Measurements from ENCODE around the gene ITGA11.

ITGA11 gene

GRCh38 chr15:68292967-68293366 is 139.0 kb downstream of the ITGA11 start:
- no peak overlapping the region for H3K4me3 Mint-ChIP-seq
- peak overlapping the region; percentile 64 for H3K27ac Mint-ChIP-seq
- peaks cover 69% of the 10 kb centered on the region for H3K4me1 Mint-ChIP-seq (ENCODE audit: low read depth)
- DNase-seq = no peak
- no peaks in the 10 kb centered on the region for H3K9me3 Mint-ChIP-seq
- peaks cover 87% of the 10 kb centered on the region for H3K36me3 Mint-ChIP-seq (ENCODE audit: low read depth)
- H3K27me3 Mint-ChIP-seq = no peaks in the 10 kb centered on the region

- H3K4me3 Mint-ChIP-seq = no peak overlapping the region
- DNase-seq = no peak
- no peaks in the 10 kb centered on the region for H3K27me3 Mint-ChIP-seq
- H3K9me3 Mint-ChIP-seq = no peaks in the 10 kb centered on the region
- peak overlapping the region; percentile 64 for H3K27ac Mint-ChIP-seq
- H3K4me1 Mint-ChIP-seq (ENCODE audit: low read depth) = peaks cover 70% of the 10 kb centered on the region
- H3K36me3 Mint-ChIP-seq (ENCODE audit: low read depth) = peaks cover 89% of the 10 kb centered on the region
These were observed 139.7 kb downstream of the ITGA11 start for GRCh38 chr15:68292157-68292781.

GRCh38 chr15:68290715-68291114 is 141.2 kb downstream of the ITGA11 start:
- Mint-ChIP-seq H3K27me3 (no peaks in the 10 kb centered on the region), H3K4me1 (ENCODE audit: low read depth) (peaks cover 78% of the 10 kb centered on the region), H3K9me3 (no peaks in the 10 kb centered on the region), H3K4me3 (no peak overlapping the region), H3K36me3 (ENCODE audit: low read depth) (peaks cover 86% of the 10 kb centered on the region), H3K27ac (no peak overlapping the region)
- no peak for DNase-seq

- Mint-ChIP-seq H3K4me1 (ENCODE audit: low read depth) (peaks cover 80% of the 10 kb centered on the region), H3K9me3 (no peaks in the 10 kb centered on the region), H3K36me3 (ENCODE audit: low read depth) (peaks cover 86% of the 10 kb centered on the region), H3K4me3 (no peak overlapping the region), H3K27ac (peak overlapping the region; percentile 19), H3K27me3 (no peaks in the 10 kb centered on the region)
- DNase-seq = no peak
These were observed 142.2 kb downstream of the ITGA11 start for GRCh38 chr15:68289621-68290352.

- Mint-ChIP-seq H3K4me3 (no peak overlapping the region), H3K9me3 (no peaks in the 10 kb centered on the region), H3K36me3 (ENCODE audit: low read depth) (peaks cover 85% of the 10 kb centered on the region), H3K27me3 (no peaks in the 10 kb centered on the region), H3K4me1 (ENCODE audit: low read depth) (peaks cover 84% of the 10 kb centered on the region), H3K27ac (peak overlapping the region; percentile 19)
- no peak for DNase-seq
These were observed 142.9 kb downstream of the ITGA11 start for GRCh38 chr15:68289057-68289456.

- no peak overlapping the region for H3K4me3 Mint-ChIP-seq
- no peaks in the 10 kb centered on the region for H3K27me3 Mint-ChIP-seq
- H3K27ac Mint-ChIP-seq = peak overlapping the region; percentile 68
- peaks cover 76% of the 10 kb centered on the region for H3K4me1 Mint-ChIP-seq (ENCODE audit: low read depth)
- no peaks in the 10 kb centered on the region for H3K9me3 Mint-ChIP-seq
- H3K36me3 Mint-ChIP-seq (ENCODE audit: low read depth) = peaks cover 72% of the 10 kb centered on the region
- no peak for DNase-seq
These were observed 145.7 kb downstream of the ITGA11 start for GRCh38 chr15:68286256-68286655.

- H3K27ac Mint-ChIP-seq = peak overlapping the region; percentile 44
- DNase-seq = no peak
- H3K4me1 Mint-ChIP-seq (ENCODE audit: low read depth) = peaks cover 76% of the 10 kb centered on the region
- H3K4me3 Mint-ChIP-seq = no peak overlapping the region
- H3K27me3 Mint-ChIP-seq = no peaks in the 10 kb centered on the region
- no peaks in the 10 kb centered on the region for H3K9me3 Mint-ChIP-seq
- H3K36me3 Mint-ChIP-seq (ENCODE audit: low read depth) = peaks cover 72% of the 10 kb centered on the region
These were observed 146.5 kb downstream of the ITGA11 start for GRCh38 chr15:68285259-68285980.

GRCh38 chr15:68284616-68285258 is 147.2 kb downstream of the ITGA11 start:
- Mint-ChIP-seq H3K27ac (peak overlapping the region; percentile 44), H3K4me1 (ENCODE audit: low read depth) (peaks cover 76% of the 10 kb centered on the region), H3K27me3 (no peaks in the 10 kb centered on the region), H3K36me3 (ENCODE audit: low read depth) (peaks cover 72% of the 10 kb centered on the region), H3K4me3 (no peak overlapping the region), H3K9me3 (no peaks in the 10 kb centered on the region)
- DNase-seq = no peak

- Mint-ChIP-seq H3K4me3 (no peak overlapping the region), H3K36me3 (ENCODE audit: low read depth) (peaks cover 74% of the 10 kb centered on the region), H3K27ac (no peak overlapping the region)
These were observed 148.6 kb downstream of the ITGA11 start for GRCh38 chr15:68283401-68283800.

GRCh38 chr15:68281008-68281407 is 151.0 kb downstream of the ITGA11 start:
- no peaks in the 10 kb centered on the region for H3K27me3 Mint-ChIP-seq
- H3K4me3 Mint-ChIP-seq = peak overlapping the region; percentile 95
- H3K27ac Mint-ChIP-seq = peak overlapping the region; percentile 53
- peaks cover 64% of the 10 kb centered on the region for H3K36me3 Mint-ChIP-seq (ENCODE audit: low read depth)
- peaks cover 68% of the 10 kb centered on the region for H3K4me1 Mint-ChIP-seq (ENCODE audit: low read depth)
- no peak for DNase-seq
- no peaks in the 10 kb centered on the region for H3K9me3 Mint-ChIP-seq

More at GRCh38 chr15:68283401-68283800, 148.6 kb downstream of the ITGA11 start:
- Mint-ChIP-seq H3K4me1 (ENCODE audit: low read depth) (peaks cover 71% of the 10 kb centered on the region), H3K27me3 (no peaks in the 10 kb centered on the region), H3K9me3 (no peaks in the 10 kb centered on the region)
- no peak for DNase-seq

GRCh38 chr15:68279779-68280753 is 151.9 kb downstream of the ITGA11 start:
- Mint-ChIP-seq H3K36me3 (ENCODE audit: low read depth) (peaks cover 55% of the 10 kb centered on the region), H3K9me3 (no peaks in the 10 kb centered on the region), H3K27ac (peak overlapping the region; percentile 95), H3K4me1 (ENCODE audit: low read depth) (peaks cover 59% of the 10 kb centered on the region), H3K4me3 (peak overlapping the region; percentile 95), H3K27me3 (no peaks in the 10 kb centered on the region)
- DNase-seq = no peak

GRCh38 chr15:68278595-68279405 is 153.2 kb downstream of the ITGA11 start:
- DNase-seq = no peak
- Mint-ChIP-seq H3K27me3 (no peaks in the 10 kb centered on the region), H3K4me3 (peak overlapping the region; percentile 95), H3K27ac (peak overlapping the region; percentile 95), H3K4me1 (ENCODE audit: low read depth) (peaks cover 52% of the 10 kb centered on the region), H3K36me3 (ENCODE audit: low read depth) (peaks cover 46% of the 10 kb centered on the region), H3K9me3 (no peaks in the 10 kb centered on the region)

- DNase-seq = no peak
- no peaks in the 10 kb centered on the region for H3K27me3 Mint-ChIP-seq
- H3K36me3 Mint-ChIP-seq (ENCODE audit: low read depth) = peaks cover 43% of the 10 kb centered on the region
- H3K9me3 Mint-ChIP-seq = no peaks in the 10 kb centered on the region
- peak overlapping the region; percentile 95 for H3K4me3 Mint-ChIP-seq
- H3K27ac Mint-ChIP-seq = peak overlapping the region; percentile 95
- peaks cover 50% of the 10 kb centered on the region for H3K4me1 Mint-ChIP-seq (ENCODE audit: low read depth)
These were observed 153.7 kb downstream of the ITGA11 start for GRCh38 chr15:68278345-68278594.
